Measurements from ENCODE around the gene IQCF2.

DNA sequence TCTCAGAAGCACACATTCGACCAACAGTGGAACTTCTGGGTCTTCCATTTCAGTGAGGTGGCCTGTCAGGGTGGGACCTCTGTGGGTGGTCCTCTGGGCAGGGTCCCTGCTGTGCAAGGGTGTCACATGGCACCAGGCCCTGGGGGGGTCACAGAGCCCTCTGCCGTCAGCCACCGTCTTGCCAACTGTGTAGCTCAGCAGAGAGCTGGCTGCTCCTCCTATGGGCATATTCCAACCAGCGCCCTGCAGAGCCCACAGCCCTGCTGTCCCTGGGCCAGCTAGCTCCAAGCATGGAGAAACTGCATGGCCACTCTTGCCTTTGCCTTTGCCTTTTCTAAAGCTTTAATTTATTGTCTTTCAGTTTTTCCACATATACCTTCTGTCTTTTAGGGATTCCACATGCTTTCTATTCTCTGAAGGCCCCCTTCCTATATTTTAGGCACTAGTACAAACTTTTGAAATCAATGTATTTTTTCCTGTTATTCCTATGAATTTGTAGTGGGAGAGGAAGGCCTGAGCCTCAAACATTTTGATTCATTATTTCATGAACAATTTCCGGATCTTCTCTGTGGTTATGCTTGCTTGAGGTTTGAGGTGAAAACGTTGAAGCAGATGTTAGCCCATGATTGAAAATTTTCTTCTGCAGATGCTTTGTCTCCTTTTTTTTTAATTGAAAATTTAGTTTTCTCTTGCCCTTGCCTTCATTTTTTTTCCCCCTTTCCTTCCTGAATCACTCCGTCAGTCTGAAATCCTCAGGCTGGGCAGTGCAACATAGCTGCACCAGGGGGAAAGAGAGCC lies 30.0 kb downstream of the IQCF2 start:
- TF ChIP-seq, protein P1, sequence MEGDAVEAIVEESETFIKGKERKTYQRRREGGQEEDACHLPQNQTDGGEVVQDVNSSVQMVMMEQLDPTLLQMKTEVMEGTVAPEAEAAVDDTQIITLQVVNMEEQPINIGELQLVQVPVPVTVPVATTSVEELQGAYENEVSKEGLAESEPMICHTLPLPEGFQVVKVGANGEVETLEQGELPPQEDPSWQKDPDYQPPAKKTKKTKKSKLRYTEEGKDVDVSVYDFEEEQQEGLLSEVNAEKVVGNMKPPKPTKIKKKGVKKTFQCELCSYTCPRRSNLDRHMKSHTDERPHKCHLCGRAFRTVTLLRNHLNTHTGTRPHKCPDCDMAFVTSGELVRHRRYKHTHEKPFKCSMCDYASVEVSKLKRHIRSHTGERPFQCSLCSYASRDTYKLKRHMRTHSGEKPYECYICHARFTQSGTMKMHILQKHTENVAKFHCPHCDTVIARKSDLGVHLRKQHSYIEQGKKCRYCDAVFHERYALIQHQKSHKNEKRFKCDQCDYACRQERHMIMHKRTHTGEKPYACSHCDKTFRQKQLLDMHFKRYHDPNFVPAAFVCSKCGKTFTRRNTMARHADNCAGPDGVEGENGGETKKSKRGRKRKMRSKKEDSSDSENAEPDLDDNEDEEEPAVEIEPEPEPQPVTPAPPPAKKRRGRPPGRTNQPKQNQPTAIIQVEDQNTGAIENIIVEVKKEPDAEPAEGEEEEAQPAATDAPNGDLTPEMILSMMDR (conservative IDR thresholded peaks at IDR 0.05; ENCODE audit: low read depth, low read length) = no peak
- TF ChIP-seq EZH2 (IDR thresholded peaks at IDR 0.05; ENCODE audit: borderline replicate concordance, low read depth, low read length, poor library complexity, severe bottlenecking) = no peak
